ACHN (cell line): Measurements from ENCODE around the gene LTBP2.
A peak's percentile ranks its signal among the peaks of the same experiment; 100 is the strongest.

ENCODE experiments used
- DNase-seq: peaks from one replicate; pipeline ENCODE4 v3.0.0-alpha.2; 2015
- in situ Hi-C: cut with HindIII; loops from 2 replicates; pipeline ENCODE4 v1.10.0; 2017; ENCODE audit warnings: low sequenced_read_pairs, low pct_ligation_motif_present, low pct_unique_long_range_greater_than_20kb

LTBP2 gene

GRCh38 chr14:74616507-74616906 lies 4.5 kb upstream of the LTBP2 start:
- peak; percentile 76 for DNase-seq

GRCh38 chr14:74615735-74616134 lies 3.7 kb upstream of the LTBP2 start:
- DNase-seq, result no peak
- in situ Hi-C loops, result no loop called here

More at GRCh38 chr14:74616507-74616906, 4.5 kb upstream of the LTBP2 start:
- in situ Hi-C loops, result no loop called here

DNA sequence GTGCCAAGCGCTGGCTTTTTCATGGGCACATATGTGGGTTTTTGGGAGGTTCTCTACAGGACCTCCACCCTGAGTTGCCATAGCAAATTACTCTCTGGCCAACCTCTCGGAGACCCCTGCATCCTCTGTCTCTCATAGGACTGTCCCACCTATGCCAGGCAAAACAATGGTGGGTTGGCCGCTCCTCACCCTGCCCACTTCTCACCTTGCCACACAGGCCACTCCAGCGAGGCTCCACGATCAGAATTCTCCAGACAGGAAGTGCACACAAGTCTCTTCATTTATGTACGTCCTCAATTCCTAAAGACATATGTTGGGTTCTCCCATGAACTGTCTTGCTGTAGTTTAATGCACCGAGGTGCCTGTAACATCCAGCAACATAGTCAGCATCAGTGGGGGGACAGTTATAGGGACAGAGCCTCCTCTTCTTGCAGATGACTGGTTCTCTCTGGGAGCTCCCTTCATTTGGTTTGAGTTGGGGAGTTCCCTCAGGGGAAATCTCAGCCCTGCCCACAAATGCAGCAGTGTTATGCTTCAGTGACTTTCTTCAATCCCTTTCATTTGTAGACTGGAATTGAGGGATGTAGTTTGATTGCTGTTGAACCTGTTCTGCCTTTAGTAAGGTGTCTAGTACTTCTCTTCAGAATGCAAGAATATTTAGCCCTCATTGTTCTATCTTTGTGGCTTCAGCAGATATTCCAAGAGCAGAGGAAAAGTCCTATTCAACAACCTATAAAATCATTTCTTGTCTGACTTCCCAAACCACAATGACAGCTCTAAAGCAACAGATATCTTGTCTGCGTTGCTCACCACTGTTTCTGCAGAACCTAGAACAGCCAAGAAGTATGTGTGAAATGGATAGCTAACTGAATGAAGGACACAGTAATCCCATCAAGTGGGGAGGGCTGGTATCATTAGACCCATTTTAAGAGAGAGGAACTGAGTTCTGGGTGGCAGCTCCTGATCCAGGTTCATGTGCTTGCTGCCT lies 2.8 kb upstream of the LTBP2 start:
- in situ Hi-C loops, result no loop called here
- DNase-seq, result no peak

DNA sequence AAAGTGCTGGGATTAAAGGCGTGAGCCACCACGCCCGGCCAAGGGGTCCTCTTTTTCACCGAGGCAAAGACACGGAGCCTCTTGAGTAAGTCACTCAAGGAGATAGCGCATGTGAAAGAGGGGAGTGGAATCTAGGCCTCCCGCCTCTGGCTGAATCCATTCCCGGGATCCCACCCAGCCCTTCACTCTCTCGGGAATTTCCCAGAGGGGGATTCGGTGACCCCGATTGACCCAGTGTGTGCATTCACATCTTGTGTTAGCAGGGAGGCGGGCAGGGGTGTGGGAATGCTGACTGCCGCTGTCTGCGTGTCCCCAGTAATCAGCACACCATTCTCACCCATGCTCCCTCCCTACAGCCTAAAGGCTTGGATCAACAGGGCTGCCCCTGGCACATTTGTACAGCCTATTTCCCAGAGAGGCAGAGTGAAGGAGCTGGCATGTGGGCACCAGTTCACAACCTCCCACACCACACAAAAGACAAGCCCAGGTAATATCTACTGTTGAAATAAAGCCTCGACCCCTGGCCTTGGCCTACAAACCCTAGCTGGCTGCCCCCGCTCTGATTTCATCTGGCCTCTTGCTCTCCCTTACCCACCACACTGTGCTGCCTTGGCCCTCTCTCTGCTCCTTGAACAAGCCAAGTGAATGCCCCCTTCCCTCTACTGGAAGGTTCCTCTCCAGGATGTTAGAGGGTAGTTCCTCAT lies 1.3 kb upstream of the LTBP2 start:
- DNase-seq, result no peak
- in situ Hi-C loops, result no loop called here

- DNase-seq, result peak; percentile 80
- in situ Hi-C loops, result no loop called here
These were observed 449 bp upstream of the LTBP2 start for GRCh38 chr14:74612350-74613021.

- no peak for DNase-seq
- in situ Hi-C loops, result no loop called here
These were observed 979 bp downstream of the LTBP2 start for GRCh38 chr14:74610866-74611649.

GRCh38 chr14:74610199-74610865 lies 1.7 kb downstream of the LTBP2 start:
- in situ Hi-C loops, result no loop called here
- no peak for DNase-seq

DNA sequence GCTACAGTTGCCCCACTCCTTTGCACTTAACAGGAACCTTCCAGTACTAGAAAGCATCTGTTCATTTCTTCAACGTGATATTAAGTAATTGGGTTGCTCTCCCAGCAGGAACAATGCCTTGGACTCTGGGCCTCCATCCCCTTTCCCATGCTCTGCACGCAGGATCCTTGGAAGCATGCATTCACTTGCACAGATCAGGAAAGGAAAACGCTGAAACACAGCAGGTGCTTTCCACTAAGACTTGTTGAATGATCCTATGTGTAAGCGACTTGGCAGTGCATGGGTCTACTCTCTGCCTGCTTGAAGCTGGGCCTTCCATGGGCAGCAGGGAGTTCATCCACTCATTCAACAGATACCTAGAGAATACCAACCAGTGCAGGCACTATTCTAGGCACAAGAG lies 2.3 kb downstream of the LTBP2 start:
- in situ Hi-C loops, result no loop called here
- DNase-seq, result no peak

- in situ Hi-C loops, result no loop called here
- DNase-seq, result peak; percentile 78
These were observed 3.0 kb downstream of the LTBP2 start for GRCh38 chr14:74608959-74609611.

GRCh38 chr14:74606727-74607126 lies 5.3 kb downstream of the LTBP2 start:
- in situ Hi-C loops, result no loop called here

DNA sequence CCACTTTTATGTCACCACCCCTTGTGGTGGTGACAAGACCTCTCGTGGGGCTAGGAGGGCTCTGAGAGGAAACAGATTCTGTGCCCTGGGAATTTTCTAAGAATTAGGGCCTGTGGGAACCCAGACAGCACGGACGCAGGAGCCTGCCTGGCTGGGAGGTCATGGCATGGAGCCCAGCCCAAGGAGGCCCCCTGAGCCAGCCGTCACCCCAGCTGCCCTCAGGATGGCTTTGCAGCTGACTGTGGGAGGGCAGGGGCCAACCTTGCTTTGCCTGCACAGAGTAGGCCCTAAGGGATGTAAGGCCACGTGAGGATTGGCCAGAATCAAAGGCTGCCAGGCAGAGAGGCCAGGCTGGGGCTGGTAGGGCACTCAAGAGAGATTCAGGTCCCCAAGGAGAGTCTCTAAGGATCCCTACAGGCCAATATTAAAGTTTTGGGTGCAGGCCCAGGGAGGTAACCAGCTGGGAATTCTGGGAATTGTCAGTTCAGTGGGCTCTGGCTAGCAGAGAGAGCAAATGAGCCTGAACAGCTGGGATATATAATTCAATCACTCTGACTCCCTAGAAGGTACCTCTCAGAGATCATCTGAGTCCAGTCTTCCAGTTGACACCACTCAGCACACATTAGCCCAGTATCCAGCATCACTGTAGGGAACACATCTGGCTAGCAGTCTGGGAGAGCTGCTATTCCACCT lies 6.4 kb downstream of the LTBP2 start:
- no peak for DNase-seq
- in situ Hi-C loops, result no loop called here

More at GRCh38 chr14:74606727-74607126, 5.3 kb downstream of the LTBP2 start:
- no peak for DNase-seq

GRCh38 chr14:74604911-74605310 lies 7.1 kb downstream of the LTBP2 start:
- in situ Hi-C loops, result no loop called here
- no peak for DNase-seq

DNA sequence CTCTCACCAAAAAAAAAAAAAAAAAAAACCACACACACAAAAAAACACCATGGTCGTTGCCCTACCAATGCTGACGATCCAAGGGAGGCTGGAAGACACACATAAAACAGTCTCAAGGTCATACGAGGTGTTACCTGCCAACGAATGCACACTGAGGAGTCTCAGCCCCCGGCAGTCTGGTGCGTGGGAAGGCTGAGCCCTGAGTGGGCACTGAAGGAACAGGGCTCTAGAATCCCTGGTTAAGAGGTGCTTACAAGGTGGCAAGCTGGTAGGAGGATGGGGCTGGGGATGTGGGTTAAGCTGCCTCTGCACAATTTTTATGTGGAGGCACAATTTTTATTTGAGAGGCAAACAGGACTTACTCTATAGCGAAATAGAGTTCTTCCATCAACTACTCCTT lies 7.9 kb downstream of the LTBP2 start:
- no peak for DNase-seq
- in situ Hi-C loops, result no loop called here

DNA sequence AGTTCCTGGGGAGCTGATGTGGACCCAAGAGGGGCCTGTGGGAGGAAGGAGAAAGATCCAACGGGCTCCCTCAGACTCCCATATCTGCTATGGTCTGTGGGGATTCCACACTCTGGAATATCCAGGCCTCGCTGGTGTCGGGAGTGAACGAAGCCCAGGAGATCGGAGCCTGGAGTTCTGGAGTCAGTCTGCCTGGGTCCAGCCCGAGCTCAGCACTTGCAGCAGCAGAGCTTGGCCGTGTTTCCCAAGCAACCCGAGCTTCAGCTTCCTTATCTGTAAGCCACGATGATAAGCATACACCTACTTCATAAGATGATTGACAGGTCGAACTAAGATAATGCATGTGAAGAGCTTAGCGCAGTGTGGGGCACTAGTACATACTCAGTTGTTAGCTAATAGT lies 10.1 kb downstream of the LTBP2 start:
- DNase-seq, result no peak
- in situ Hi-C loops, result no loop called here

DNA sequence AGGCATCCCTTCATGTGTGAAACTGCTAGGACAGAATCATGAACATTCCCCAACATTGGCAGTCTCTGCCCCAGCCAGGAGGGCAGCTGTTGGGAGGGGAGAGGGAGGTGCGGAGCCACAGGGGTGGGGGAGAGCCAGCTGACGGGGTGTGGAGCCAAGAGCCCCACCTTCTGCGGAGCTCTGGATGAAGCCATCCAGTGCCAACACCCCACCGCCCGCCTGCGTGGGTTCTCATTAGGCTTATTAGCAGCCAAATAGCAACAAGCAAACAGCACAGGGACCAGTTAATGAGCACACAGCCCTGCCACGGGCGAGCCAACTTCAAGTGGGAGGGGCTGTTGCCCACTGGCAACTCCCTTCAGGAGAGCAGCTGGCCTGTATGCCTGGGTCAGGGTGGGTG lies 12.1 kb downstream of the LTBP2 start:
- in situ Hi-C loops, result no loop called here
- DNase-seq, result no peak

DNA sequence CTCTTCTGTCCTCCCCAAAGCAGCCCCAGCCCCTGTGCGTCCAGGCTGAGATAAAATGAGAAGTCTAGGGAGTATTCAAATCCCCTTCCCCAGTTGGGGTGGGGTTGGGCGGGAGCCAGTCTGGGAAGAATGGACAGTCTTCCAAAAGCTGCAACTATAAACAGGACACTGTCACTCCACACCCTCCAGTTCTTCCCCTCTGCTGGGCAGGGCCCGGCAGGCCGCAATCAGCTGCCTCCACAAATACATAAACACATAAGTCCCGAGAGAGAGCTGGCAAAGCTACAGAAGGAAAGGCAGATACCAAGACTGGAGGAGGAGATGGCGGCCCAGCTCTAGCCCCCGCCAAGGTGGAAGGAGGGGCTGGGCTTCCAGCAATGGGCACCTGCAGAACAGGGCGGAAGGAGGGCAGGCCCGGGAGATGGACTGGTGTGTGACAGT lies 12.7 kb downstream of the LTBP2 start:
- in situ Hi-C loops, result no loop called here
- DNase-seq, result no peak
